ENCODE data around the gene THSD7A. TPM values are rescaled to one million over a fixed set of nuclear protein-coding genes. Genes with fewer than 3 reads are reported as not detected.
A peak's percentile ranks its signal among the peaks of the same experiment; 100 is the strongest.

Gene THSD7A
- total RNA-seq, 1 donor from 2014 or later = 38.8 TPM

DNA sequence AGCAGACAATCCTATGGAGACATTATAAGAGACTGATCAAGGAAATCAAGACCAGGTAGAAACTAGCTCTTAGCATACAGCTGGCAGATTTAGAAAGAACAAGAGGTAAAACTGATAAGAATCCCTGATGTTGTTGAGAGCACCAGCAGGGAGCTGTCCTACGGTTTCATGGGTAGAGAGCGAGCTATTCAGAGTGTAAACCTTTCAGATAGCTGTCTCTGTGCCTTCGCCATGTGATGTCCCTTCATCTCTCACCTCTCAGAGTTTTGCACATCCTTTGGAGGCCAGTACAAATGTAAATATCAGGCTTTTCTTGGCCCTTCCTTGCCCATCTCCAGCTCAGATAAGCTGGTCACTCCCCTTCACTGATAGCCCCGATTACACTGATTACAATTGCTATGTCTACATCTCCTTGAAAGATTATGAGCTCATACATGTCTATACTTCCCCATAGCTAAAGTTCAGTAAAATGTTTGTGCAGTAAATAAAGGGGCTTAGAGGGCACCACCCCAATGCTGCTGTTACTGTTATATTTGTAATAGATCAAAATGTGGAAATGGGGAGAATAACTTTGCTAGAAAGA is 21.9 kb downstream of the THSD7A start:
- DNase-seq = no peak

DNA sequence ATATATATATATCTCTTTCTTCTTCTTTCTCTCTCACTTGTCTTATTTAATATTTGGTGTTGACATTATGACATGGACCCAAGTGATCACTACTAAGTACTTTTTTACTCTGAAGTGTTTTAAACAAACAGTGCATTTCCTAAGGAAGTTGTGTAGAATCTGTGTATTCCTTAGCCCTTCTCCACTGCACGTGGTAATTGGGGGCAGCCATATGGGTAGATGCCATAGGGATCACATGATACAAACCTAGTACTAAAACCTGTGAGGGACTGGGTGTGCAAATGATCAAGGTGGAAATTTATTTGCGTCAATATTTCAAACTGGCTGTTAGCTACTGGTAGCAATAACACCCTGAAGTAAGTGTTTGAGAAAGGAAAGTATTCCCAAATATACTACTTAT is 25.0 kb downstream of the THSD7A start:
- DNase-seq = no peak

DNA sequence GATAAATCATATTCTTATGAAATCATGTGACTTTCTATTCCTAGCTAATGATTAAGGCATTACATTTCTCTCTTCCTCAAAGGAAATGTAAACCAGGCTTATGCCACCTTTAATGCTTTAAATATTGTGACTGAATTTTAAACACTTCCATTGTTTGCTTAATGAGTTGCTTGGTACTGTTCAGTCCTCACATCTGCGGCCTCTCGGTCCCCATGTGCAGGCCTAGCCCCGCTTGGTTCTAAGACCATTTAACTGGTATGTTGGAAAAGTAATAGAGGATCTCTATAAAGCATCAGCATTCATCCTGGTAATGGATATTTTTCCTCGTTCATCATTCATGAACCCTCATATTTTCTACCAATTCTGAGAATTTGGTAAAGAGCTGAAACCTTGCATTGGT is 27.4 kb downstream of the THSD7A start:
- no peak for DNase-seq

DNA sequence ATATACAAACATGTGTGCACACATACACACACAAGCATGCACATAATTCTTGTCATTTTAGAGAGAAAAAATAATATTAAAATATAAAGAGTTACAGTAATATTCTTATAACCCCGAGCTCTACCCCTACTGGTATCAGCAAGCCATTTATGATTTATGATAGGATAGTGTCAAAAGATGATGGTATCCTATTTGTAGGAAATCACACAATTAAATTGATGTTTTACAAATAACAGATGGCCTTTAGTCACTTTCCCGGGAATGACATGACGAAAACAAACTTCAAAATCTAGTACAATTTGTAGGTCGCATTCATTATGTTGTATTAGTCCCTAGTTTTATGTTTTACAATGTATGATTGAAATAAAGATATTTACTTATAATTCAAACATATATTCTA is 36.8 kb downstream of the THSD7A start:
- no peak for DNase-seq

DNA sequence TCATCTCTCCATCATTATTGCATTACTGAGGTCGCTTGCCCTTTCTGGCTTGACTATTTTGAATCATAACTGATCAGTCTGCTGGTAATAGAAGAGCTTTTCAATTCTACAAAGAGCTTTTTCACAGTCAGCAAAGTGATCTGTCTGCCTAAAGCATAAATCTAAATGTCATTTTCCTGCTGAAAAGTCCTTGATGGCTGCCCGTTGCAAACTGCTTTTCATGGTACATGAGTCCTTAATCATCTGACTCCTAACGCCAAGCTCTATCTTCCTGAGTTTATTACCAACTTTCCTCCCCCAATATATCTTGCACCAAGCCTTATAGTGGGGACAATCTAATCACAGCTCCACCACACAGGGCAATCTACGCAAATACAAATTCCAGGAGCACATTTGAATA is 39.8 kb downstream of the THSD7A start:
- DNase-seq = no peak

DNA sequence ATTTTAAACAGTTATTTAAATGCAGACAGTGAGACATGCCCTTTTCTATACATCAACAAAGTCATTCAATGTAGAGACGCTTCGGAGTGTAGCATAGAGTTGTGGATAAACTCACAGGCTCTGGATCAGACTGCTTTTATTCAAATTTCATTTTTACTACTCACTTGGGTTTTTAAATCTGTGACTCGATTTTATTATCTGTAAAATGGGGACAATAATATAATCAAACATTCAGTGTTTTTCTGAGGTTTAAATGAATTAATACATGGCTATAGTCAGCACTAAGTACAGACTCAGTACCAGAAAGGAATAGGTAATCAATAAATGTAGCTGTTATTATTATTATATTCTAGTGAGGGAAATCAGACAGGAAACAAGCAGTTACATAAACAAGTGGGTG is 43.4 kb downstream of the THSD7A start:
- DNase-seq = no peak

DNA sequence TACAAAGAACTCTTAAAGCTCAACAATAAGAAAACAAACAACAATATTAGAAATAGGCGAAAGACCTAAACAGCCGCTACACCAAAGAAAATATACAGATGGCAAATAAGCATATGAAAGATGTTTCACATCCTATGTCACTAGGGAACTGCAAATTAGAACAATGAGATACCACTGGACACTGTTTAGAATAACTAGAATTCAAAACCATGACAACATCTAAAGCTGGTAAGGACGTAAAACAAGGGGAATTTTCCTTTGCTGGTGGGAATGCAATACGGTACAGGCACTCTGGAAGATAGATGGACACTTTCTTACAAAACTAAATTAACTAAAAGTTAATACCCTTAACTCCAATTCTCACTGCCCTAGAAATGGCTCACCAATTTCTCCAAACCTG is 44.5 kb downstream of the THSD7A start:
- DNase-seq = no peak

DNA sequence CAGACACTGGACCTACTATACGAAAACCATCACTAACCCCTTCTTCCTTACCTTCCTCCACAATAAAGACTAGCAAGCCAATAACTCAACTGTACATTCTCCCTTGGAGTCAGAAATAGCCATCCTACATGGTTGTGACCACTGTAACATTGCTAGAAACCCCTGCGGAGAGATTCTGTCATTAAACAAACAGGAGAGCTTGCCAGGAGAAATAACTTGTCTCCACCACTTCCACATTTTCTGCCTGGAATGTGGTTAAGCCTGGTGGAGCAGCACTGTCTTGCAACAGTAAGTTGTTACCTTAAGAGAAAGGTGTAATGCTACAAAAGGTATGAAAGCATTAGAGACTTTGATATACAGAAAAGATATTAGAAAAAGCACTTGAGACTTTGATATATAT is 45.8 kb downstream of the THSD7A start:
- DNase-seq = peak; percentile 7

DNA sequence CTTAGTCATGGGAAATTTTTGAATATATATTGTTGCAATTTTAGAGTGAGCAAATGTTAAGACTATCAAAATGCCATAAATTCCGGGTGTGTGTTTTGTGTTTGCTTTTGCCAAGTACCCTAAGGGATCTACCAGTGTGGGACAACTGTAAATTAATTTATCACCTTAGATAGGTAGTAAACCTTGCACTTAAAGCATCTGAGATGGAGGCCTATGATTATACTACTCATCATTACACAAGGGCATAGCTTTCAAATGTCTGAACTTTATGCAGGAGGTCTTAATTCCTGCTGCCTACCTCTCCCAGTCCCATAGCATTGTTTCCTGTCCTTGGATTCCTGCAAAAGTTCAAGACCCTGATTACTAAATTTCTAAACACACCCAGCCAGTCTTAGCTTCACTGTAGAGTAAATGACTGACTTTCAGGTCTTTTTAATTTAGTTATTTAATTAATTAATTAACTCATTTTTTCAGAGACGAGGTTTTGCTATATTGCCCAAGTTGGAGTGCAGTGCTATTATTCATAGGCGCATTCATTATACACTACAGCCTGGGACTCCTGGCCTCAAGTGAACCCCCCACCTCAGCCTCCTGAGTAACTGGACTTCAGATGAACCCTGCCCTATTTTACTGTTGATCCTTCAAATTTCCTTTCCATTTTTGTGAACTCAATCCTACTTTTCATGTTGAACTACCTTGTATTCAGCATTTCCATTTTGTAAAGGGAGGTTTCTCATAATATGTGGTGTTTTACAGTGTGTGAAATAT is 47.0 kb downstream of the THSD7A start:
- no peak for DNase-seq

DNA sequence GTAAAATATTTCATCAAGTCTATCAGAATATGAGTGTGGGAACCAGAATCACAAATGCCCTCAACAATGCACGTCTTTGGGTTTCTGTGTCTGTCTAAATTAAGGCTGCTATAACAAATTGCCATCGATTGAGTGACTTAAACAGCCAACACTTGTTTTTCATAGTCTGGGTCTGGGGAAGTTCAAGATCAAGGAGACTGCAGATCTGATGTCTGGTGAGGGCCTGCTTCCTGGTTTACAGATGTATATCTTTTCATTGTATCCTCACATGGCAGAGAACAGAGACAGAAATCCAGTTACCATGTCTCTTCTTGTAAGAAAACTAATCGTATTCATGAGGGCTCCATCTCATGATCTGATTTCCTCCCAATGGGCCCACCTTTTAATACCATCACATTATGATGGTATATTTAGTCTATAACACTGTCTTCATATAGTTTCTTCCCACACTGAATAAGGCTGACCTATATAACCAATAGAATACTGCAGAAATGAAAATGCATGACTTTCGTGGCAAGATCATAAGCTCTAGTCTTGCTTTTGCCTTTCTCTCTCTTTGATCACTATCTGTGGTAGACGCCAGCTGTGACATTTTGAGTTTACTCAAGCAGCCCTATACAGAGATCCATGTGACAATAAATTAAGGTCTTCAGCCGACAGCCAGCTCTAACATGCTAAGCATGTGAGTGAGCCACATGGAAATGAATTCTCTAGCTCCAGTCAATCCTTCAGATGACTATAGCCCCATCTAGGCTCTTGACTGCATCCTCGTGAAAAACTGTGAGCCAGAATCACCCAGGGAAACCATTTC is 51.9 kb downstream of the THSD7A start:
- DNase-seq = no peak

DNA sequence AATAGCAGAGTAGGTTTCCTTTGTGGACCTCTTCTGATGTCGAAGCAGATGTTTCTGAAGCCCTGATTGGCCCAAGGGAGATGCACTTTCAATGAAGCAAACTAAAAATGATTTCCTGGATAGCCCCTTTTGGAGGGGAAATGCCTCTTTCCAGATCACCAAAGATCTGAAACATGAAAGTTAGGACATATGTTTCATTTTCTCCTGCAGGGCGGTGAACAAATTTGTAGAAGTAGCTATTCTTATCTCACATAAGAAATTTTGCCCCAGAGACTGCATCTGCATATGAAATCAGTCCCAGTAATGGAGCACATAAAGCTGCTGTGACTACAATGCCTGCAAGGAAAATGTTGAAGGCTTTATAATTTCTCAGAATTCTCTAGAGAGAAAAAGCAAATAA is 56.0 kb downstream of the THSD7A start:
- DNase-seq = no peak

DNA sequence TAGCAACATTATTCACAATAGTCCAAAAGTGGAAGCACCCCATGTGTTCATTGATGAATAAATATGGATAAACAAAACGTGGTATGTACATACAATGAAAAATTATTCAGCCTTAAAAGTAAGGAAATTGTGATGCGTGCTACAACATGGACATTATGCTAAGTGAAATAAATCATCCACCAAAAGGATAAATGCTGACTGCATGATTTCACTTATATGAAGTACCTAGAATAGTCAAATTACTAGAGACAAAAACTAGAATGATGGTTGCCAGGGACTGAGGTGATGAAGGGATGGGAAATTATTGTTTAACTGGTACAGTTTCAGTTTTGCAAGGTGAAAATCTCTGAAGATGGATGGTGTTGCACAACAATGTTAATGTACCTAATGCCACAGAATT is 56.6 kb downstream of the THSD7A start:
- DNase-seq = no peak

DNA sequence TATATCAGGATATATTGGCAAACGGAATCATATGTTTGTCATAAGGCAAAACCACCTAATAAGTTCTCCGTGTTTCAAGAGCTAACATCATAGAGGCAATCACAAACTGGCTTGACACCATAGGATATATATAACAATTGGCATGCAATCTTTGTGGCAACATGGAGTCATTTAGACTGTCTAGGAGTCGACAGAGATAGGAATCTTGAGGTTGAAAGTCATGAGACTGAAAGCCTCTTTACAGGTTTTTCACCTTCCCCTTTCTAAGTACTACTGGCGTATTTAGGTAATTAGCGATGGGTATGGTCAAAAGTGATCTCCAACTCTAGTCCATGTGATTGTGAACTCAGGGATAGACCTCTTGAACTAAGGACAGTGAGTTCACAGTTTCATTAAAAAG is 63.7 kb downstream of the THSD7A start:
- DNase-seq = no peak

DNA sequence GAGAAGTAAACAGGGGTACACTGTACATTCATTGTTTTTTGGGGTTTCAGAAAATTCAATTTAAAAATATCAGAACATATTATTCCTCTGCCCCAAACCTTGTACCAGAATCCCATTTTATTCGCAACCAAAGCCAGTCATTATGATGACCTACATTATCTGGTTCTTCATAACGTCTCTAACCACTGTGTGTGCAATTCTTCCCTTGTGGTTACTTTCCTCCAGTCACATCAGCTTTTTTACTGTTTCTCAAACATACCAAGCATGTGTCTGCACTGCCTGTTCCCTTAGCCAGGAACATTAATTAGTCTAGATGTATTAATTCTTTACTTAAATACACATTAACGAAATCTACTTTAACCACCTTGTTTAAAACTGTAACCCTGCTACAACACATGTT is 64.8 kb downstream of the THSD7A start:
- no peak for DNase-seq

DNA sequence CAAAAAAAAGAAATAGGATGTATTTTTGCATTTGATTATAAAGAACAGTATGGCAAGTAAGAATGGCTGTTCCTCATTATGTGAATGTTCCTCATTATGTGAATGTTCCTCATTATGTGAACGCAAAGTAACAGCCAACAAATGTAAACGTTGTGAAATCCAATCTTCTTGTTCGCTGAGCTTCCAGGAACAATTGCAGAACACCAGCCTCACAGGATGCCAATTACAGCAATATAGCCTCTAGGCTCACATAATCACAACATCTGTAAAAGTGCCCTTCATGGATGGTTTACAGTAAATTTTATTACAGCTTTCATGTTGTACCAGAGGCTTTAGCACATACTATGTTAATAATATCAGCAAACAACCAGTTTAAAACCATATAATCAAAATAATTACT is 71.6 kb downstream of the THSD7A start:
- DNase-seq = no peak

DNA sequence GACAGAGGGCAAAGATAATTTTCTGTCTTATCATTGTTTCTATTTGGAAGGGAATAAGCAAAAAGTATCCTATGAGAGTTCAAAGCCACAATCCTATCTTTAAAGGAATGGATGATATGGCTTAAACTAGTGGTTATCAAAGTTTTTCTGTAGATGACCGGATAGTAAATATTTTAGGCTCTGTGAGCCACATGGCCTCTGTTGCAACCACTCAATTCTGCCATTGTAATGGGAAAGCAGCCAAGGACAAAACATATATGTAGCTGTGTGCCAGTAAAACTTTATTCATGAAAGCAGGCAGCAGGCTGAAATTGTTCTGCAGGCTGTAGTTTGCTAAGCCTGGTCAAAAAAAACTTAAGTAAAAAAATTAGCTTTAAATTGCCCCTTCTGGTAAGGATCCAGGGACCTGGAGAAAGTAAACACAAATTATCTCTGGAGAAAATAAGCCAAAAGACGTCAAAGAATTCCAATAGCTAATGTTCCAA is 73.3 kb downstream of the THSD7A start:
- DNase-seq = no peak

DNA sequence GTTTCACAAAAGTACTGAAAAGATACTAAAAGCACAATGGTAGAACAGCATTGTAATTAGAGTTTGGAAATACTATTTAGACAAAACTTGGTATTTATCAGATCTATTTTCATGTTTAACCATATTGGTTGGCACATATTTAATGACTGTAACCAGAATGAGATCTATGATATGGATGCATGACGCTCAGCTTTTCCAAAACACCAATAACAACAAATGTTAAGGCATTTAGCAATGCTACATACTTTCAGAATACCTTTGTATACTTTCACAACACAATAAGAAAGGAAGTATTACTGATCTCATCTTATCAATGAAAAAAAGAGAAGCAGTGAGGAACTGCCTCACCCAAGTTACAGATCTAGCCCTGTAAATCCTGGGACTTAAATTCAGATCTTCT is 74.8 kb downstream of the THSD7A start:
- DNase-seq = no peak

DNA sequence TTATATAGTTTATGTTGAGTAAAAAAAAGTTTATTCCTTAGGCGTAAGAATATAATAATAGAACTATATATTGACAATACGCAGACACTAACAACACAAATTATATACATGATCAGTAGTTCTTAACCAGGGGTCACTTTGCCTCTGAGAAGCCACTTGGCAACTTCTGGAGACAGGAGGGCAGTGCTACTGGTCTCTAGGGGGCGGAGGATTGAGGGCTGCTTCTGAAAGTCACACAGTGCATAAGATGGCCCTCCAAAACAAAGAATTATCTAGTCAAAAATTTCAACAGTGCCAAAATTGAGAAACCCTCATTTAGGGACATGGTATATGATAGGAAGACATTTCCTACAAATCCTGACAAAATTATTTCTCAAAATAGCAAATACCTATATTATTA is 77.1 kb downstream of the THSD7A start:
- no peak for DNase-seq

DNA sequence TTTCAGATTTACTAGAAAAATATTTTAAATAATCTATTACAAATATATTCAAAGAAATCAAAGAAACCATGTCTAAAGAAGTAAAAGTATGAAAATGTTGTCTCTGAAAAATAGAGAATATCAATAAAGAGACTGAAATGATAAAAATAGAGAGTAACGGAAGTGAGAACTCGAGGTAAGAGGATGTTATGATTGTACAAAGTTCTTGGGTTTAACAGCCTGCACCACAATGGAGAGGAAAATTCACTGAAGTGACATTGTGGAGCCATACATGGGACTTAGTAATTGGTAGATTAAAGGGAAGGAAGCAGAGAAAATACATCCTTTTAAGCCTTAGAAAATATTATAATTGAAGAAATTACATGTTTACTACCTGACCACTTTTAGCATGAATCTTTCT is 77.9 kb downstream of the THSD7A start:
- peak; percentile 9 for DNase-seq

DNA sequence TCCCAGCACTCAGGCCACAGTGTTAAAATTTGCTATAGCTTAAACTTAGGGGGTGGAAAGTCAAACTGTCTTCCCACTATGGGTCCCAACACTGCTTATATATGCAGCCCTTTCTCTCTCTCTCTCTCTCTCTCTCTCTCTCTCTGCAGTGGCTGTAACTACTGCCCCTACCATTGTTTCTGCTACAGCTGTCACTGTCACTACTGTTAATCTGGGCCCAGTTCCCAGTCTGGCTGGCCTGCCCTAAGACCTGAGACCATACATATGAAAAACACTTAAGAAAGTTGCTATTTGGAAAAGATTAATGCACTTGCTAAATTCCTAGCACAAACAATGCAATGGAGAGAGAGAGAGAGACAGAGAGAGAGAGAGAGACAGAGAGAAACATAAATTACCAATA is 78.6 kb downstream of the THSD7A start:
- peak; percentile 19 for DNase-seq

DNA sequence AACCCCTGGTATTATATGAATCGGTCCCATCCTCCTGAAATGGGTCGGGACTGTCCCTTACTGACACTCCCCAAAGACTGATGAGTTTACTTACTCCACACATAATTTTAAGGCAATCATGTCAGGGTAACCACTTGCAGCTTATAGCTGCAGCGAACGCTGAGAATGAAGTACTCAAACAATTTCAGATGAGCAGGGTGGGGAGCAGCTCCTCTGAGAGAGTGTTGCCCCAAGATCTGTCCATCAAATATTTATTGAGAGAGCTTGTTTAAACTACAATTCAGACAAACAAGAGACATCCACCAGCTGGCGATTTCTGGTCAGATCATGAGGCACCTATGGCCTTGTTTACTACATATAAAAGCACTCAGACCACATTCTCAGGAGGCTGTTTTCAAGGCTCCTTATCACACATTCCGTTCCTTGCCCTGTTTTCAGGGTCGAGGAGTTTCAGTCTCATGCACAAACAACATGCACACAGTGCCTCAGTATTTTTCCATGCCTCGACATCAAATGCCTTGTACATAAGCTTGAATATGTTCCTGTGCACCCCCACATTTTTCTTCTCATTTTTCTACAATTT is 80.1 kb downstream of the THSD7A start:
- DNase-seq = no peak

DNA sequence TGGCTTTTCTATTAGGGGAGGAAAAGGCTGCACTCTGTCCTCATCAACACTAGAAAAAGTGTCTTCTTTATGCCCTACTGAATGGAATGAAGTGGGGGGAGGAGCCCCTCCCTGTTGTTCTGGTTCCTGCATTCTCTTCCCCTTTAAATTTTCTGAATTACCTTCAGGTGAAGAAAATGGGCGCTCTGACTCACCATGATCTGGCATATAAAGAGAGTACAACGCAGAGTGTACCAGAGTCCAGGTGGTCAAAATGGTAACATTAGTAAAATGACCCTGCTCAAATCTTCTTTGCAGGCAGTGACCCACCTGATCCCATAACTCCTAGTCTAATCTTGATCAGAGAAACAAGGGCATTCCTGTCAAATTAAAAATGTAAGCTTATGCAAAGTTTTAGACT is 80.7 kb downstream of the THSD7A start:
- DNase-seq = no peak

DNA sequence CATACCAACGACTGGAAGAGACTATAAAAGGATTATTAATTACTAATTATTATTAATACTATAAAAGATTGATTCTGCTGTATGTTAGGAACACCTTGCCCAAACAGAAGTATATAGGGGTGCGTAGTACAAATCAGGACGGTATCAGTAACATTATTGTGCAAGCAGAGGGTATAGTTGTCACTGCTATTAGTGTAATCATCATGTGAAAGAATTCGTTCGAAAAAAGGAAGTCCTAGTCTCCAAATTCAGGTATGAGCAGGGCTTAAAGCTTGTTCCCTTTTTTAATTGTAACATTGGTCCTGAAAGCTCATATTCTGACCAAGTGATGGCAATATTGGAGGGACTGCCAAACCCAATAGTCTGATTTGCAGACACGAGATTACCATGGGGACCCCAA is 81.8 kb downstream of the THSD7A start:
- no peak for DNase-seq
